Stimulated activated CD4-positive, alpha-beta T cell treated with anti-CD3 and anti-CD28 coated beads, TNF-alpha, amount 100 ng/mL, for 48 hours (primary cell): Measurements from ENCODE around the gene ICAM1.

Source experiments
- DNase-seq, 3 donors: peaks; one replicate each; pipeline ENCODE4 v3.0.0-alpha.2; 2020; ENCODE audit warnings: low read depth in 3 of 3

ICAM1 gene

GRCh38 chr19:10243606-10244005 is 27.3 kb upstream of the ICAM1 start:
- no peak for DNase-seq

GRCh38 chr19:10245189-10245939 is 25.6 kb upstream of the ICAM1 start:
- DNase-seq: no peak

- no peak for DNase-seq
Observed at GRCh38 chr19:10246511-10246910, 24.4 kb upstream of the ICAM1 start.

DNA sequence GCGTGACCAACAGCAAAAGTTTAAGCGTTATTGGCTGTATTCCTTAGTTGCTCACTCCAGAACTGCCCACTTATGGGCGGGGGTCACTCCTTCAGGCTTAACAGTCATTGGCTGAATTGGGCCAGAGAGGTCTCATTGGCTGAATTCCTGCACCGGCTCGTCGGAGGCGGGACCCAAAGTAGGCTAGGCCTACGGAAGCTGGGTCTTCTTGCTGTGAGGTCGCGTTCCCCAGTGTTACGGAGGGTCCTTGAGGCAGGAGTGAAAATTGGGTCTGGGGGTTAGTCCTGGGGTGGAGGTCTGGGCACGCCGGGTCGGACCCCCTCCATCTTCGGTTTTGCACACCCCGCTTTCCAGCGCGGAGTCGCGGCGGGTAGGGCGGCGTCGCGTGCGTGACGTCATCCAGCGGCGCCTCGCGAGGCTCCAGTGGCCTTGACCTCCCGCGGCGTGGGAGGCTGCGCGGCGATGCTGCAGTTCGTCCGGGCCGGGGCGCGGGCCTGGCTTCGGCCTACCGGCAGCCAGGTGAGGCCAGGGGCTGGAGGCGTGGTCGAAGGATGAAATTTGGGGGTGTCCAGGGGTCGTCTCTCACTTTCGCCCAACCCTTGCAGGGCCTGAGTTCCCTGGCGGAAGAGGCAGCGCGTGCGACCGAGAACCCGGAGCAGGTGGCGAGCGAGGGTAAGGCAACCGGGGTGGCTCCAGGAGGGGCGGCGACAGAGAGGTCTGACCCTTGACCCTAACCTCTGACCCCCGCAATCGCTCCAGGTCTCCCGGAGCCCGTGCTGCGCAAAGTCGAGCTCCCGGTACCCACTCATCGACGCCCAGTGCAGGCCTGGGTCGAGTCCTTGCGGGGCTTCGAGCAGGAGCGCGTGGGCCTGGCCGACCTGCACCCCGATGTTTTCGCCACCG is 18.9 kb upstream of the ICAM1 start, which contains the start of gene MRPL4:
MRPL4 (plus strand) TSS at position 423 of the 903 bp plus-strand sequence; CDS start at position 463, 40 bp downstream.
- DNase-seq: peak; percentile 87 to 94 (median 94)

- DNase-seq: no peak
Observed at GRCh38 chr19:10252707-10253106, 18.2 kb upstream of the ICAM1 start.

DNA sequence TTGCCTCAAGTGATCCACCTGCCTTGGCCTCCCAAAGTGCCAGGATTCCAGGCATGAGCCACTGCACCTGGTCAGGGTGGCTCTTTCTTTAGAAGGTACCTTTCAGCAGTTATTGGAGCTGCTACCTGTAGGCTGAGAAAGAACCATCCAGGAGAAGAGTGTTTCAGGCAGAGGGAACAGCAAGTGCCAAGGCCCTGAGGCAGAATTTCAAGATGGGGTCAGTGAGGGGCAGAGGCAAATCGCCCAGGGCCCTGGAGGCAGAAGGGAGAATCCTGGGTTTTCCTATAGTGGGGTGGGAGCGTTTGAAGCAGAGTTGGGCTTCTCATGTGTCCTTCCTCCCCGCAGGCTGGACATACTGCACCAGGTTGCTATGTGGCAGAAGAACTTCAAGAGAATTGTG is 16.7 kb upstream of the ICAM1 start:
- DNase-seq: no peak

GRCh38 chr19:10255358-10255757 is 15.6 kb upstream of the ICAM1 start:
- DNase-seq: no peak

DNA sequence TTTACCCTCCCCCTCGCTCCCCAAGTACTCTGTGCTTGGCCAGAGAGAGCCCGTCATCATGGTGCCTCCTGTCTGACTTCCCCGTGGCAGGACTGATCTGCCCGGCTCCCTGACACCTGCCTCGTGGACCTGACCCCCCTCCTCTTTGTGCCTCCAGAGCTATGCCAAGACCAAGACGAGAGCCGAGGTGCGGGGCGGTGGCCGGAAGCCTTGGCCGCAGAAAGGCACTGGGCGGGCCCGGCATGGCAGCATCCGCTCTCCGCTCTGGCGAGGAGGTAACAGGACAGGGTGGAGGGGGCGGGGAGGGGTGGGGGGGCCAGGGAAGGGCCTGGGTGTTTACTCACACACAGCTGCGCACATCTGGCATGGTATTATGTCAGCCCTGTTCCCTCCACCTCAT is 14.4 kb upstream of the ICAM1 start:
- DNase-seq: no peak

GRCh38 chr19:10256970-10257615 is 13.8 kb upstream of the ICAM1 start:
- DNase-seq: no peak

- DNase-seq: no peak
Observed at GRCh38 chr19:10258080-10258710, 12.7 kb upstream of the ICAM1 start.

DNA sequence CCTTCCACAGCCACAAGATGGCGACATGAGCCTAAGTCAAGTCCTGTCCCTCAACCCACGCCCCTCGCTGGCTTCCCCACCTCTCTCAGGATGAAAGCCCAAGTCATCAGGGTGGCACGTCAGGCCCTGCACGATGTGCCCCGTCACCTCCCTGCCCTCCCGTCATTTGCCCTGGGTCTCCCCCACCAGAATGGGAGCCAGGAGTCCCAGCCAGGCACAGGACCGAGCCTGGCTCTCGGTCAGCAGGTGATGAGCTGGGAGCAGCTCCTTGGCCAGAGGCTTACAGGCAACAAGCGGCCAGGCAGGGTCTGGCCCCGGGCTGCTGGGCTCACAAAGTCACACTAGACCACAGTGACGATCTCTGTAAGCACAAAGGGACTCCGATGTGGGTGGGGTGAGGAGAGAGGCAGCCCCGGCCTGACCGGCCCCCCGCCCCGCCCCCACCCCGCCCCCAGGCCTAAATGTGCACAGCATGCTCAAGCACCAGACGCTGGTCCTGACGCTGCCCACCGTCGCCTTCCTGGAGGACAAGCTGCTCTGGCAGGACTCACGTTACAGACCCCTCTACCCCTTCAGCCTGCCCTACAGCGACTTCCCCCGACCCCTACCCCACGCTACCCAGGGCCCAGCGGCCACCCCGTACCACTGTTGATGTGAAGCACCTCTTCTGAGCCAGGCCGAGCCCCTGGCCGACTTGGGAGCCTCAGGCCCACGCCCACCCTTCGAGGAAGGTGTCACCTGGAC is 11.6 kb upstream of the ICAM1 start:
- peak; percentile 92 to 98 (median 92) for DNase-seq

DNA sequence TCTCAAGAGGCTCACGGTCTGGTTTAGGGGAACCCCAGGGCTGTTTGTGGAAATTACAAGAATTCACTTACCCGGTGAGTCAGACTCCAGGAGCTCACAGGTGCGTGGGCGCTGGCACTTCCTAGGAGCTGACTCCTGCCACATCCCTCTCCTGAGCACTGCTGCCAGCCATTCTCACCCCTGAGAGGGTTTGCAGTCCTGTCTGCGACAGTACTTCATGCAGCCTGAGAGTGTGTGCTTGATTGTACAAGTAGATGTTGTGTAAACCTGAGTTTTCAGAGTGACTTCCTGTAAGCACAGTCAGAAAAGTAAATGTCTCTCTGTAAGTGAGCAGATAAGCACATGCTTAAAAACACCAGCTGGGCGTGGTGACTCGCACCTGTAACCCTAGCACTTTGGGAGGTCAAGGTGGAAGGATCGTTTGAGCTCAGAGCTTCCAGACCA is 10.8 kb upstream of the ICAM1 start:
- peak; percentile 43 to 68 (median 68) for DNase-seq

GRCh38 chr19:10262771-10263170 is 8.1 kb upstream of the ICAM1 start:
- no peak for DNase-seq

- DNase-seq: no peak
Observed at GRCh38 chr19:10266706-10267105, 4.2 kb upstream of the ICAM1 start.

DNA sequence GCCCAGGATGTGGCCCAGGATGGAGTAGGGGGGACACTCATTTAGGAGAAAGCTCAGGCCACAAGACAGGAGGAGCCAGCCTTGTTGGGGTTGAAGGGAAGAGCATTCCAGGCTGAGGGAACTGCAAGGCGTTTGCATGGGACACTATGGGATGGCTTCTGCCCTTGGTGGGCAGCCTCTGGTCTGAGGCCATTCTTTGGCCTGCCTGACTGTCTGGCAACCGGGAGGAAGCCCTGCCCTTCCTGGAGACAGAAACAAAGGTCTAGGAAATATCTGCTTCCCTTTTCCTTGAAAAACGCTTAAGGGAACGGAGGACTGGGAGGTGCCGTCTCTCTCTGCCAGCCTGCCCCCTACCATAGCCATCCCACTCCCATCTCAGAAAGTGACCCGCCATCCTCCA is 2.8 kb upstream of the ICAM1 start:
- DNase-seq: no peak

- DNase-seq: peak; percentile 79 to 83 (median 81)
Observed at GRCh38 chr19:10269333-10270179, 1.4 kb upstream of the ICAM1 start.

GRCh38 chr19:10270180-10270615 is 722 bp upstream of the ICAM1 start:
- peak; percentile 55 to 69 (median 62) for DNase-seq

- DNase-seq: no peak
Observed at GRCh38 chr19:10271543-10272086, 695 bp downstream of the ICAM1 start.

DNA sequence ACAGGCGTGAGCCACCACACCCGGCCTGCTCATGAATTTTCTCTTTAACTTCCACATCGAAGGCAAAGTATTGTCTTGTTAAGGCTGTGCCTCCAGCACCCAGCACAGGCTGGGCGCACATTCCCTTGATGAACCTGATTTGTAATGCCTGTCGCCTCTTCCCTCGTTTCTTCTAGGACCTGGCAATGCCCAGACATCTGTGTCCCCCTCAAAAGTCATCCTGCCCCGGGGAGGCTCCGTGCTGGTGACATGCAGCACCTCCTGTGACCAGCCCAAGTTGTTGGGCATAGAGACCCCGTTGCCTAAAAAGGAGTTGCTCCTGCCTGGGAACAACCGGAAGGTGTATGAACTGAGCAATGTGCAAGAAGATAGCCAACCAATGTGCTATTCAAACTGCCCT is 3.7 kb downstream of the ICAM1 start:
- no peak for DNase-seq
